Heart right ventricle (tissue), 16 donors: ENCODE measurements around the gene FREM2. TPM values are rescaled to one million over a fixed set of nuclear protein-coding genes. Genes with fewer than 3 reads are reported as not detected.

Experiments
- ATAC-seq, 8 donors: fragments of 200-7000 bp; cut with Tn5 transposase; one replicate each; pipeline ENCODE4 v1.9.1; 2020; ENCODE audit warnings: mild to moderate bottlenecking in 8 of 8, moderate library complexity in 8 of 8, moderate number of reproducible peaks in 1 of 8
- DNase-seq, 2 donors: peaks; one replicate each; pipeline ENCODE4 v3.0.0-alpha.2; 2020
- H3K27ac ChIP-seq, 10 donors: fragments of 200-600 bp; sonication (generic) in 2 of 10; one replicate each; pipeline versions ENCODE4 v1.5.0 to v1.8.0; 2020 to 2022; ENCODE audit warnings: mild to moderate bottlenecking in 3 of 10
- H3K27me3 ChIP-seq, 7 donors: fragments of 200-600 bp; one replicate each; pipeline ENCODE4 v1.8.0; 2021 to 2022; ENCODE audit warnings: mild to moderate bottlenecking in 2 of 7
- H3K36me3 ChIP-seq, 9 donors: fragments of 200-600 bp; sonication (generic) in 1 of 9; one replicate each; pipeline versions ENCODE4 v1.5.0 to v1.8.0; 2020 to 2022; ENCODE audit warnings: mild to moderate bottlenecking in 2 of 9
- H3K4me1 ChIP-seq, 9 donors: fragments of 200-600 bp; sonication (generic) in 1 of 9; one replicate each; pipeline versions ENCODE4 v1.5.0 to v1.8.0; 2020 to 2022; ENCODE audit warnings: mild to moderate bottlenecking in 4 of 9
- H3K4me3 ChIP-seq, 10 donors: fragments of 200-600 bp; sonication (generic) in 2 of 10; one replicate each; pipeline versions ENCODE4 v1.5.0 to v1.8.0; 2020 to 2022; ENCODE audit warnings: mild to moderate bottlenecking in 7 of 10, moderate library complexity in 2 of 10
- H3K9me3 ChIP-seq, 11 donors: fragments of 200-600 bp in 10 of 11; sonication (generic) in 2 of 11; one replicate each; pipeline versions ENCODE4 v1.5.0 to v1.8.0; 2013 to 2022; ENCODE audit warnings: mild to moderate bottlenecking in 2 of 11, control low read depth in 1 of 11, moderate library complexity in 1 of 11
- CTCF ChIP-seq, 9 donors: fragments of 200-600 bp; sonication (generic) in 2 of 9; IDR thresholded peaks; one replicate each; pipeline versions ENCODE4 v1.5.0 to v1.8.0; 2021 to 2022; ENCODE audit warnings: antibody characterized with exemption in 9 of 9, mild to moderate bottlenecking in 5 of 9, moderate library complexity in 1 of 9
- WGBS, 2 donors: extraction: QIAGEN DNeasy Blood & Tissue Kit; methylation state at CpG; one replicate each; pipeline ENCODE4 v1.1.7; 2013; ENCODE audit warnings: inconsistent platforms in 1 of 2; 5-methylcytosine and 5-hydroxymethylcytosine counted together
- intact Hi-C, 10 donors: fragments of 100-400 bp; cut with DNase I; formaldehyde crosslinking; loops; one replicate each; pipeline versions ENCODE4 v1.11.1 to v1.14.2; 2022
- polyA plus RNA-seq, 2 donors: library from polyadenylated mRNA; stranded (reverse); fragments of 200-250 nt; gene quantifications; one replicate each; pipeline ENCODE4 v1.2.3, GENCODE V29; 2013
- total RNA-seq, 10 donors: library from RNA; stranded (reverse); fragmentation: NEBNext Ultra II Directional in 3 of 10; extraction: Animal tissue kit (Norgen Biotek cat#: 25700) in 3 of 10; gene quantifications; one replicate each; pipeline versions ENCODE4 v1.2.1 to v1.2.4, GENCODE V29; 2021 to 2023
- donor health status: Arrhythmogenic right ventricular cardiomyopathy.
- donor health status: ischemic (EF 13 %, LVEDD 7.1; RV severe dilation, severe dysfunction).
- donor health status: healthy with polysubstance abuse.
- donor health status: DM: no; HTN: yes; CAD: no.
- donor health status: DM: no; HTN: no; CAD: no.
- donor health status: ischemic (EF 25% LVEDD 6.9; RV normal size, moderate dysfunction).
- donor health status: ischemic (EF 25% LVEDD 5.7; RV mildly dilated, moderate dysfunction).
- donor health status: healthy.
- donor health status: DM: yes; HTN: yes; CAD: no.
- donor health status: Ischemic cardiomyopathy.
- donor health status: ischemic (EF 35%, LVEDD 5.7; RV mildly dilated, moderate dysfunction).
- donor health status: nonischemic (EF 11% LVEDD 7.7; RV severe dilation, severe dysfunction).
- donor health status: DM: yes; HTN: yes; CAD: no.
- donor health status: PGD.
- donor health status: ischemic (EF 29% LVEDD 5.4; RV normal size, mild dysfunction).
- donor health status: nonischemic (EF 23%, LVEDD 6.1; RV moderate dilation, normal function).

Gene FREM2
- total and polyA plus RNA-seq, 12 donors: 0.01 to 0.46 (median 0.13) TPM; not detected in 1

- no peaks in the 10 kb centered on the region for H3K27me3 ChIP-seq
- no peak for TF ChIP-seq CTCF (IDR thresholded peaks at IDR 0.05)
- no peaks in the 10 kb centered on the region for H3K36me3 ChIP-seq
- H3K4me3 ChIP-seq: no peak overlapping the region
- H3K4me1 ChIP-seq: no peaks in the 10 kb centered on the region
- peaks cover 0 to 5% (median 0%) of the 10 kb centered on the region in 11 donors for H3K9me3 ChIP-seq
- DNase-seq (no peak), ATAC-seq (no peak)
- WGBS, 2 donors: 65 to 66% methylated on average over 3 of the region's 3 CpGs
- H3K27ac ChIP-seq: no peak overlapping the region
- intact Hi-C loops: no loop called here
Observed at GRCh38 chr13:38900188-38900587, 213.3 kb downstream of the FREM2 start.

GRCh38 chr13:38902551-38902950 lies 215.7 kb downstream of the FREM2 start:
- 84 to 91% methylated on average over 1 of the region's 1 CpG for WGBS, 2 donors
- peaks cover 0 to 2% (median 0%) of the 10 kb centered on the region in 11 donors for H3K9me3 ChIP-seq
- DNase-seq (no peak), ATAC-seq (no peak)
- H3K4me1 ChIP-seq: no peaks in the 10 kb centered on the region
- H3K4me3 ChIP-seq: no peak overlapping the region
- peaks cover 0 to 4% (median 0%) of the 10 kb centered on the region in 7 donors for H3K27me3 ChIP-seq
- H3K27ac ChIP-seq: no peak overlapping the region
- H3K36me3 ChIP-seq: no peaks in the 10 kb centered on the region
- intact Hi-C loops: no loop called here
- no peak for TF ChIP-seq CTCF (IDR thresholded peaks at IDR 0.05)

GRCh38 chr13:38905081-38905480 lies 218.2 kb downstream of the FREM2 start:
- no peak for TF ChIP-seq CTCF (IDR thresholded peaks at IDR 0.05)
- WGBS, 2 donors: 76 to 79% methylated on average over 3 of the region's 3 CpGs
- no peak for ATAC-seq

GRCh38 chr13:38905861-38906260 lies 219.0 kb downstream of the FREM2 start:
- H3K27ac ChIP-seq: no peak overlapping the region
- no peak for TF ChIP-seq CTCF (IDR thresholded peaks at IDR 0.05)
- no peaks in the 10 kb centered on the region for H3K36me3 ChIP-seq
- H3K9me3 ChIP-seq: no peaks in the 10 kb centered on the region
- WGBS, 2 donors: 62 to 80% methylated on average over 1 of the region's 1 CpG
- no peak overlapping the region for H3K4me3 ChIP-seq
- peaks cover 0 to 4% (median 0%) of the 10 kb centered on the region in 7 donors for H3K27me3 ChIP-seq
- intact Hi-C loops: no loop called here
- DNase-seq: no peak
- H3K4me1 ChIP-seq: no peaks in the 10 kb centered on the region
- no peak for ATAC-seq

More at GRCh38 chr13:38905081-38905480, 218.2 kb downstream of the FREM2 start:
- Histone ChIP-seq H3K9me3 (no peaks in the 10 kb centered on the region), H3K4me3 (no peak overlapping the region), H3K27me3 (peaks cover 0 to 4% (median 0%) of the 10 kb centered on the region in 7 donors), H3K27ac (no peak overlapping the region), H3K36me3 (no peaks in the 10 kb centered on the region), H3K4me1 (no peaks in the 10 kb centered on the region)
- no peak for DNase-seq
- intact Hi-C loops: no loop called here
